HG03135 (cell line): Measurements from ENCODE around the gene COL1A1.

Source experiments
- ATAC-seq: cut with Tn5 transposase; IDR thresholded peaks from one replicate; pipeline ENCODE4 v1.9.1; 2021; ENCODE audit warnings: mild to moderate bottlenecking, moderate library complexity; ENCODE audit not compliant: unreplicated experiment

Gene COL1A1

DNA sequence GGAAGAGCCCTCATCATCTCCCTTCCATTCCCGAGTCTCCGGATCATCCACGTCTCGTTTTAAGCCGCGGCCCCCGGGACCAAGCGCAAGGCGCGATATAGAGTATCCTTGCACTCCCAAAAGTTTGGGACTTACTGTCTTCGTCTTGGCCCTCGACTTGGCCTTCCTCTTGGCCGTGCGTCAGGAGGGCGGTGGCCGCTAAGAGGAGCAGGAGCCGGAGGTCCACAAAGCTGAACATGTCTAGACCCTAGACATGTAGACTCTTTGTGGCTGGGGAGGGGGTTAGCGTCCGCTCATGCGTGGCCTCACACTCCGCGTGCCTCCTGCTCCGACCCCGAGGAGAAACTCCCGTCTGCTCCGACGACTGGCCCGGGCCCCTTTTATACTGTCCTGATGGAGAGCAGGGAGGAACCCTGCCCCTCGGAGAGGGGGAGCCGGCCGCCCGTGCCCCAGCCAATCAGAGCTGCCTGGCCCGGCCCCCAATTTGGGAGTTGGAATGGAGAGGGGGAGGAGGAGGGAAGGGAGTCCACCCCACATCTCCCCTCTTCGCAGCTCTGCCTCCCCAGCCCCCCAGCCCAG lies at the start of gene COL1A1:
COL1A1 (minus strand) TSS at position 356 of the 579 bp plus-strand sequence; CDS start at position 238, 118 bp downstream.
- ATAC-seq: no peak

DNA sequence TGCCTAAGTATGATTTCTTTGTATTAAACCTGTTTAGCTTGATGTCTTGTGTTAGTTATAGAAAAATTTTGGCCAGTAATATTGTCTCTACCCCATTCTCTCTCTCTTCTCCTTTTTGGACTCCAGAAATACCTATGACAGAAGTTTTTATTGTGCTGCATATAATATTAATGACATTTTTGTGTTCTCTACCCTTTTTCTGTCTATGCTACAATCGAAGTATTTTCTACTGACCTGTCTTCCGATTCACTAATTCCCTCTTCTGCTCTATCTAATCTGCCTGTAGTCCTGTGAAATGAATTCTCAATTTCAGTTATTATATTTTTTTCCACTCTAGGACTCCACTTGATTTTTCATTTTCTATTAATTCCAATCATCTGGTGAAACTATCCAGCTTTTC lies 46.8 kb upstream of the COL1A1 start:
- no peak for ATAC-seq

DNA sequence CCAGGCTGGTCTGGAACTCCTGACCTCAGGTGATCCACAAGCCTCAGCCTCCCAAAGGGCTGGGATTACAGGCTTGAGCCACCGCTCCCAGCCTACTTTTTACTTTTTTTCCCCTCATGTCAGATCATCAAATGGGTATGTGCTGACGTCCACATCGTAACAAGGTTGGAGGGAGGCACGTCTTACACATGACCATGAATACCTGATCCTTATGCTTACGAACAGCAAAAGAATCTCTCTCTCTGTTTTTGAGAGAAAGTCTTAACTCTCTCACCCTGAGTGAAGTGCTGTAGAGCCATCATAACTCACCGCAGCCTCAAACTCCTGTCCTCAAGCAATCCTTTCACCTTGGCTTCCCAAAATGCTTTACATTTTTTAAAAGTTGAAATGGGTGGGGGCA lies 43.3 kb upstream of the COL1A1 start:
- ATAC-seq: no peak

DNA sequence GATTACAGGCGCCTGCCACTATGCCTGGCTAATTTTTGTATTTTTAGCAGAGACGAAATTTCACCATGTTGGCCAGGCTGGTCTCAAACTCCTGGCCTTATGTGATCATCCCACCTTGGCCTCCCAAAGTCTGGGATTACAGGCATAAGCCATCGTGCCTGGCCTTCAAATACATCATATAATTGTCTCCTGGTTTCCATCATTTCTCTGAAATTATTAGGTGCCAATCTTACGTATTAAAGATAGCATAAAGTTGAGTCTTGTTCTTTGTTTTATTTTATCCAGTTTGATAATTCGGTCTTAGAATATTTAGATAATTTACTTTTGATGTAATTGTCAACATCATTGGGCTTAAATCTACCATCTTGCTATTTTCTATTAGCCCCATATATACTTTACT lies 40.0 kb upstream of the COL1A1 start:
- no peak for ATAC-seq

DNA sequence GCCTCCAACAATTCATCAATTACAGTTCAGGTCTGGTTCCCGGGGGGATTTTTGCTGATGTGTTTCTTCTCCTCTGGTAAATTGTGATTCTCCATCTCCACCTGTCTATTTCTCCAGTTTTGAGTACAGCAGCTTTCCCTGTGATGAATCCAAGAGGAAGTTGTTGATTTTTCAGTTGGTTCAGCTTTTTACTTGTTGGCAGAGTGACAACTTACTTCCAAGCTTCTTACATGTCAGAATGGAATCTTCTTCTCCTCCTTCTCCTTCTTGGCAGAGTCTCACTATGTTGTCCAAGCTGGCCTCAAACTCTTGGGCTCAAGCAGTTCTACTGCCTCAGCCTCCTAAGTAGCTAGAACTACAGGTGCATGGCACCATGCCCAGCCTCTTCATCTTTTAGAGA lies 39.4 kb upstream of the COL1A1 start:
- ATAC-seq: no peak

DNA sequence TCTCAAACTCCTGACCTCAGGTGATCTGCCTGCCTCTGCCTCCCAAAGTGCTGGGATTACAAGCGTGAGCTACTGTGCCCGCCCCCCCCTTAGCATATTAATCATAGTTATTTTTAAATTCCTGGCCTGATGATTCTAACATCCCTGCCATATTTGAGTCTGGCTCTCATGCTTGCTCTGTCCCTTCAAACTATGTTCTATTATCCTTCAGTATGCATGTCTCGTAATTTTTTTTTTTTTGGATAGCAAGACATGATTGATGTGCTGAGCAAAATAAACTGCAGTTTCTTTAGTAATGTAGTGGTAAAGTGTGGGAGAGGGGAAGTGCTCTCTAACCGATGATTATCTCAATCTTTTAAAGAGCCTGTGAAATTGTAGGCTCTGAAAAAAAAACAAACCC lies 38.5 kb upstream of the COL1A1 start:
- ATAC-seq: no peak

DNA sequence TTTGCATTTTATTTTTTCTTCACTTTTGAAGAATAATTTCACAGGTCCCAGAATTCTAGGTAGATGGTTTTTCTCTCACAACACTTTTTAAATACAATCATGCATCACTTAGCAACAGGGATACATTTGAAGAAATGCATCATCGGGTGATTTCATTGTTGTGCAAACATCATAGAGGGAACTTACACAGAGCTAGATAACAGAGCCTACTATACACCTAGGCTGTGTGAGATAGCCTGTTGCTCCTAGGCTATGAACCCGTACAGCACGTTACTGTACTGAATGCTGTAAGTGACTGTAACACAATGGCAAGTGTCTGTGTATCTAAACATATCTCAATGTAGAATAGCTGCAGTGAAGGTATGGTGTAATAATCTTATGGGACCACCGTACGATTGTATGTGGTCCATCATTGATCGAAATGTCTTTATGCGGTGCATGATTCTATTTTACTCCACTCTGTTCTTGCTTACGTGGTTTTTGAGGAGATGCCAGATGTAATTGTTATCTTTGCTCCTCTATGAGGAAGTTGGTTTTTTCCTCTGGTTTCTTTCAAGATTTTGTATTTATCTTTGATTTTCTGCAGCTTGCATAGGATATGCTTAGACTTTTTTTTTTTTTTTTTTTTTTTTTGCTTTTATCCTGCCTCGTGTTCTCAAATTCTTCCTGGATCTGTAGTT lies 37.3 kb upstream of the COL1A1 start:
- no peak for ATAC-seq

DNA sequence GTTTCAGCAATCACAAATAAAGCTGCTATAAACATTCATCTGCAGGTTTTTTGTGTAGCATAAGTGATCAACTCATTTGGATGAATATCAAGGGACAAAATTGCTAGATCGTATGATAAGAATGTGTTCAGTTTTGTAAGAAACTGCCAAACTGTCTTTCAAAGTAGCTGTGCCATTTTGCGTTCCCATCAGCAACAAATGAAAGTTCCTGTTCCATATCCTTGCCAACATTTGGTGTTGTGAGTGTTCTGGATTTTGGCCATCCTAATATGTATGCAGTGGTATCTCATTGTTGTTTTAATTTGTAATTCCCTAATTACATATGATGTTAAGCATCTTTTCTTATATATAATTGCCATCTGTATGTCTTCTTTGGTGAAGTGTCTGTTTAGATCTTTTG lies 36.5 kb upstream of the COL1A1 start:
- no peak for ATAC-seq

DNA sequence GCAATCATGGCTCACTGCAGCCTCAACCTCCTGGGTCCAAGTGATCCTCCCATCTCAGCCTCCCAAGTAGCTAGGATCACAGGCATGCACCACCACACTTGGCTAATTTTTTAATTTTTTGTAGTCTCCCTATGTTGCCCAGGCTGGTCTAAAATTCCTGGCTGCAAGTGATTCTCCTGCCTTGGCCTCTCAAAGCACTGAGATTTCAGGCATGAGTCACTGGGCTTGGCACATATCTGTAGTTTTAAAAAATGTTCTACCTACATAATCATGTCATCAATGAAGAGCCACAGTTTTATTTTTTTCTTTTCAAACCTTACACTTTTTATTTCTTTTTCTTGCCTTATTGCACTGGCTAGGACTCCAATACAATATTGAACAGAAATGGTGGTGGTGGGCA lies 33.1 kb upstream of the COL1A1 start:
- no peak for ATAC-seq

DNA sequence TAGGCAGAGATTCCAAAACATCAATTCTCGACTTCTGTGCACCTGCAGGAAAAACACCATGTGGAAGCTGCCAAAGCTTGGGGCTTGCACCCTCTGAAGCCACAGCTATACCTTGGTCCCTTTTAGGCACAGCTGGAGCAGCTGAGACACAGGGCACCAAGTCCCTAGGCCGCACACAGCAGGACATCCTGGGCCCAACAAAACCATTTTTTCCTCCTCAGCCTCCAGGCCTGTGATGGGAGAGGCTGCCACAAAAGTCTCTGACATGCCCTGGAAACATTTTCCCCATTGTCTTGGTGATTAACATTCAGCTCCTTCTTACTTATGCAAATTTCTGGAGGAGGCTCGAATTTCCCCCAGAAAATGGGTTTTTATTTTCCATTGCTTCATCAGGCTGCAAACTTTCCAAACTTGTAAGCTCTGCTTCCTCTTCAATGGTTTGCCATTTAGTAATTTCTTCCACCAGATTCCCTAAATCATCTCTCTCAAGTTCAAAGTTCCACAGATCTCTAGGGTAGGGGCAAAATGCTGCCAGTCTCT lies 24.3 kb upstream of the COL1A1 start:
- ATAC-seq: no peak

DNA sequence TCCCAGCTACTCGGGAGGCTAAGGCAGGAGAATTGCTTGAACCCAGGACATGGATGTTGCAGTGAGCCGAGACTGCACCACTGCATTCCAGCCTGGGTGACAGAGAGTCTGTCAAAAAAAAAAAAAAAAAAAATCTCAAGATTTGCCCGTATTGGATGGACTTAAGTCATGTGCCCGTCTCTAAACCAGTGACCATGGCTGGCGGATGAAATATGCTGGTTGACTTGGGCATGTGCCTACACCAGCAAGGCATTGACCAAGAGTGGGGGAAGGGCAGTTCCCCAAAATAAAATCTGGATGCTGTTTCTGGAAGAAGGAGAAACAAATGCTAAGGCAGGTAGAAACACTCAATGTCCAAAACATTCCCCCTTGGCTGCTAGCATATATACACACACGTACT lies 21.5 kb upstream of the COL1A1 start:
- no peak for ATAC-seq

DNA sequence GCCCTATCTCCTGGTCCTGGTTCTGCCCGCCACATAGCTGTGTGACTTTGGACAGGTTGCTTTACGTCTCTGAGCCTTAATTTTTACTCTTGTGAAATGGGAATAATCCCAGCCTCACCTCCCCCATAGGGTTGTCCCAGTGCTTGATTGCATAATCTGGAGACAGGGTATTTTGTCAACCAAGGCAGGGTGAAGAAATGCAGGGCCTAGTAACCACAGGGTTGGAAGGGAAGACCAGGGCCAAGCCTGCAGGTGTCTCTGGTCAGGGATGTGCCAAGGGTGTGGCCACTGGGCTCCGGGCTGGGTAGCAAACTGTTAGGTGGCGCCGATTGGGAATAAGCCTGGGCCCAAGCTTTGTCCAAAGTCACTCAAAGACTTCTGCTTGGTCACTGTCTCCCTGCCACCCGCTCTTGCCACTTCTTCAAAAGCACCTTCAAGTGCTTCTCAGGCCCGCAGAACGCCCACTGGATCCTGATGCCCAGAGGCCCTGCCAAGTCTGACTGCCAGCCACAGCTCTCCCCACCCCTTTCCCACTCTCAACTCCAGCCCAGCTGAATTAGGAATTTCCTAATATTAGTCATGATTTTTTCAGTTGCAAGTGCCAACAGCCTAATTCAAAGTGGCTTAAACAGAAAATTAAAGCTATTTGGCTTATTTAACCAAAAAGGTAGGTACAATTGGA lies 20.6 kb upstream of the COL1A1 start:
- no peak for ATAC-seq

DNA sequence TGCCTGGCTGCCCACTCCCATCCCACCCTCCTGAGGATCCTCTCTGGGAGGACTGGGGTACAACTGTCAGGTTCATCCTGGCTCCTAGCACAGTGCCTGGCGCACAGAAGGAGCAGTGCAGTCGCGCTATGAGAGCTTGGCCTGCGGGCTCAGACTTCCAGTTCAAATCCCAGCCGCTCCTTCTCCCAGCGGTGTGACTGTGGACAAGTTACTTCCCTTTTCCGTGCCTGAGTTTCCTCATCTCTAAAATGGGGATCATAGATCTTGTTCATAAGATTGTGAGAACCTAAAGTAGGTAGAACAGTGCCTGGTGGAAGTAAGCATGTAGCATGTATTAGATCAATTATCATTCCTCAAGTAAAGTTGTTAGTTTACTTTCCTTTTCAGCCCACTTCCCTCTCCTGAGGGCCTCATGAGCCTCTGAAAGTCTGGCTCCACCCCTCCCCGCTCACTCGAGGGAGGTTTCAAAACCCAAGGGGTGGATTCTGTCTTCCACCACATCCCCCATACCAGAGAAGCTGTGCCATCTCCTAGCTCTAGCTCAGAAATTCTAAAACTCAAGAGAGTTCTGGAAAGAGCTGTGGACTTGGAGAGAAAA lies 19.9 kb upstream of the COL1A1 start:
- no peak for ATAC-seq

DNA sequence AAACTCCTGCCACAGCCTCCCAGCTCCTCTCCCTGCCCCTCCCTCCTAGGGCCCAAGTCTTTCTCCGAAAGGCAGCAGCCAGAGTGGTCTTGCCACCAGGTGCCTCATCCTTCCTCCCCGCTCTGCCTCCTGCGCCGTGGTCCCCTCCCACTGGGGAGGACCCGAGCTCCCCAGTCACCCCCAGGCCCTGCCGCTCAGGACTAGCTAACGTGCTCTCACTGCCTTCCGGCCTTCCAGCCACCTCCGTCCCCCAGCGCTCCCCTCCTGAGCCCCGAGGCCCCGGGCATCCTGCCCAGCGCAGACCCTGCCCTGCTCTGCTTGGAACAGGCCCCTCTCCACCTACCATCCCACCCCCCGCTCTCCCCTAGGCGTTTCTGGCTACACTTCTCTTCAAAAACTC lies 19.4 kb upstream of the COL1A1 start:
- ATAC-seq: no peak

DNA sequence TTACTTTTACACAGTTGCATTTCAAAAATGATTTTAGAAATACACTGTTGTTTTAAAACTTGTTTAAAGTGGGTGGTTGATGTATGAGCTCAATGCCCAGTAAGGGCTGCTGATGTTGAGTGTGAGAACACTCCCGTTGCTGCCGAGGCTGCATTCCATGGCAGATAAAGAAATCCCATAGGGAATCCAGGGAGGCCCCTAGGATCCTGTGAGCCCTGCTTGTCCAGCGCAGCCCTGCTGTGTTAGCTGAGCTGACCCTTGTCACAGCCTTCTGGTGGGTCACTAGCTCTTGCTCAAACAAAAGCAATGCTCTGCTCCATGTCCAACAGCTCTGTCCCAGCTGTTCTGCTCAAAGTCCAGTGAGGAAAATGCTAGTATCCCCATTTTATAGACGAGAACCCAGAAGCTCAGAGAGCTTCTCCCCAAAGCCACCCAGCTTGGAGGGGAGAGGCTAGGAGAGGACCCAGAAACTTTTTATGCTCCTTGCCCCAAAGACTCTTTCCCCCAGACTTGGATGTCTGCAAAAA lies 18.6 kb upstream of the COL1A1 start:
- no peak for ATAC-seq

DNA sequence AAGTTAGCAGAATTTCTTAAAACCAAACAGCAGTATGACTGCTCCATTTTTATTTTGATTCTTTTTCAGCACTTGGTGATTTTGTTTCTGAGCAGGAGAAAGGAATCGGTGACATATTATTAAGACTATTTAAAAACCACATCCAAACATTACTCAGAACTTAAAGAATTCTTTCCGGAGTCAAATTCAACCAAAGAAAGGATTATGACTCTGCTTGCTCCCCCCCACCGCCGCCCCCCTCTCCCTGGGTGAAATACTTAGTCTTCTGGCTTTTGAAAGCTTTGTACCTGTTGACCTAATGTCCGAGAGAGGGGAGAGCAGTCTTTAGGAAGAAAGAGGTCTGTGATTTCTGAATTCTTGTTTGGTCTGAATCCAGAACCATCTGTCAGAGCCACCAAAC lies 17.9 kb upstream of the COL1A1 start:
- no peak for ATAC-seq

DNA sequence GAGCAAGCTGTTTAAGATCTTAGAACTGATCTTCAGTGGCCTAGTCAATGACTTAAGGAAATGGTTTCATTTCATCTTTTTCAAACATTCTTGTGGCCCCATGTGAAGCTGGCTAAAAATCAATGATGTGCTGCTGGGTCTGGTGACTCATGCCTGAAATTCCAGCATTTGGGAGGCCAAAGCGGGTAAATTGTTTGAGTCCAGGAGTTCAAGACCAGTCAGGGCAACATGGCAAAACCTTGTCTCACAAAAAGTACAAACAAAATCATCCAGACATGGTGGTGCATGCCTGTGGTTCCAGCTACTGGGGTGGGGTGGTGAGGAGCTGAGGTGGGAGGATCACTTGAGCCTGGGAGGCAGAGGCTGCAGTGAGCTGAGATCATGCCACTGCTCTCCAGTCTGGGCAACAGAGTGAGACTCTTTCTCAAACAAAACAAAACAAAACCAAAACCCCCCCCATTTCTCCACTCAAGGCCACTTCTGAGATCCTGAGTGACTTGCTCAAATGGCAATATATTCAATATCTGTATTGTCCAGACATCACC lies 17.4 kb upstream of the COL1A1 start:
- no peak for ATAC-seq

DNA sequence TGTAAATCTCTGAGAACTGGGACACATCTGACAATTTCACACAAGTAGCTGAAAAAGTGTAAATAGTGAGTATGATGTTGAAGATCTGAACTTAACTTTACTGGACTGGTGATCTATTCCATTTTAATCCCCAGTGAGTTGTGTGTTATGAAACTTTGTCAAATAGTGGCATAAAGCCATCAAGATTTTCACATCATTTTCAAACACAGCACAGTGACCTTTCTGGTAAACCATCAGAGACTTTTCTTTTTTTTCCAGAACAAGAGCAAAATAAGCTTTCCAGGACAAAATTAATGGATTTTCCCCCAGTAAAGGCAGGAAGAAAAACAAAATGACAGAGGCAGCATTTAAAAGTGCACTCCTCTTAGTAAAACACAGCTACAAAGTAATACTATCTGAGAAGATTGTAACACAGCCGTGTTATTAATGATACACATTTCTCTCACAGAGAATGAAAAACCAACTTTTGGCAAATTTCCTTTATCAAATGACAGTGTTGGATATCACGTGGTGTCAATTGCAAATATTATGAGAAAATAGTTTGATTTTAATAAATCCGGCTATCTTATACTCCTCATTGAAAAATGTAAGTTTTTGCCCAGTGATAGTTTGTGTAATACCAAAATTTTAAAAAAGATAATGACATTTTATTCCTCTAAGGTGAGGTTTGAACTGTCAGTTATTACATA lies 16.8 kb upstream of the COL1A1 start:
- ATAC-seq: no peak

DNA sequence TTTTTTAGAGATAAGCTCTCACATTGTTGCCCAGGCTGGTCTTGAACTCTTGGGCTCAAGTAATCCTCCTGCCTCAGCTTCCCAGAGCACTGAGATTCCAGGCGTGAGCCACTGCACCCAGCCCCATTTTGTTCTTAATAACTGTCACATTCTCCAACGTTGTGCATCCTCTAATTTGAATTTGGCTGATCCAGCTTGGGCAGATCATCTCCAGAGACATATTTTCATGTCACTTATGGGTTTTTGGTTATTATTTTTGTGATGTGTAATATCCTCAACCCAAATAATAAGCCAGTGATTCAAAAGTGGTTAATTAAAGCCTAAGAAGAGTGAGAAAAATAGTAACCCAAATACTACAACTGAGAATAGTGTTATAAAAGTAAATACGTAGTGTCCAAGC lies 16.2 kb upstream of the COL1A1 start:
- ATAC-seq: no peak

DNA sequence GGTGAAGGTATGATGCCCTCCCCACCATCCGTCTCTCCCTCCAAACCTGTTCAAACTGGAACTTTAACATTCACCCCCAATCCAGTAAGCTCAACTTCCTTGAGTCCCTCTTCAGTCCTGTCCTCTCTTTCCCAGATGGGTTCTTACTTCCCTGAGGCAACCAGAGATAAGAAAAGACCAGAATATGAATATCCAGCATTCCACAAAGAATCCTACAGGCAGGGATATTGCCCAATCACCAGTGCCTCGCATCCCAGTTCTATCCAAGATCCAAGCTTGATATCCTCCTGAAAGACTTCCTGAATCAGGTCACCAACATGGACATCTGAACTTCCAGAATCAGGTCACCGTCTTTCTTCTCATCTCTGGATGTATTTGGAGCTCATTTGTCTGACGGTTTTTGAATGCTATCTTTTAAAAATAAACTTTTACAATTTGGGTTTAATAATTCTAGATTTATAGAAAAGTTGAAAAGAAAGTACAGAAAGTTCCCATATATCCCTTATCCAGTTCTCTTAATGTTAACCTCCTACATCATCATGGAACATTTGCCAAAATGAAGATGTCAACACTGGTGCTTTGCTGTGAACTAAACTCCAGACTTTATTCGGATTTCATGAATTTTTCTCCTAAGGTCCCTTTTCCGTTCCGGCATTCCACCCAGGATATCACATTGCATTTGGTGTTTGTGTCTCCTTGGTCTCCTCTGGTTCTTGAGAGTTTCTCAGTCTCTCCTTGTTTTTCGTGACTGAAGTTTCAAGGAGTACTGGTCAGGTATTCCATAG lies 13.7 kb upstream of the COL1A1 start:
- no peak for ATAC-seq
